Ishikawa (cell line): ENCODE results near the gene GALNT9.

Source experiments
- CEBPB ChIP-seq: IDR thresholded peaks from 2 replicates; pipeline ENCODE4 v1.6.1; 2012
- CREB1 ChIP-seq: IDR thresholded peaks from 2 replicates; pipeline ENCODE4 v1.6.1; 2012; ENCODE audit warnings: low read depth
- EP300 ChIP-seq: IDR thresholded peaks from 2 replicates; pipeline ENCODE4 v1.6.1; 2012; ENCODE audit warnings: borderline replicate concordance
- RAD21 ChIP-seq: IDR thresholded peaks from 2 replicates; pipeline ENCODE4 v1.6.1; 2012; ENCODE audit warnings: low read depth
- TCF12 ChIP-seq: IDR thresholded peaks from 2 replicates; pipeline ENCODE4 v1.6.1; 2012; ENCODE audit warnings: low read depth
- YY1 ChIP-seq: IDR thresholded peaks from 2 replicates; pipeline ENCODE4 v1.6.1; 2012; ENCODE audit warnings: low read depth
- TF ChIP-seq, protein P1 (sequence below): IDR thresholded peaks from 2 replicates; pipeline ENCODE4 v1.6.1; 2012
- TF ChIP-seq, protein P2 (sequence below): IDR thresholded peaks from 2 replicates; pipeline ENCODE4 v1.6.1; 2012; ENCODE audit warnings: low read depth, mild to moderate bottlenecking

DNA sequence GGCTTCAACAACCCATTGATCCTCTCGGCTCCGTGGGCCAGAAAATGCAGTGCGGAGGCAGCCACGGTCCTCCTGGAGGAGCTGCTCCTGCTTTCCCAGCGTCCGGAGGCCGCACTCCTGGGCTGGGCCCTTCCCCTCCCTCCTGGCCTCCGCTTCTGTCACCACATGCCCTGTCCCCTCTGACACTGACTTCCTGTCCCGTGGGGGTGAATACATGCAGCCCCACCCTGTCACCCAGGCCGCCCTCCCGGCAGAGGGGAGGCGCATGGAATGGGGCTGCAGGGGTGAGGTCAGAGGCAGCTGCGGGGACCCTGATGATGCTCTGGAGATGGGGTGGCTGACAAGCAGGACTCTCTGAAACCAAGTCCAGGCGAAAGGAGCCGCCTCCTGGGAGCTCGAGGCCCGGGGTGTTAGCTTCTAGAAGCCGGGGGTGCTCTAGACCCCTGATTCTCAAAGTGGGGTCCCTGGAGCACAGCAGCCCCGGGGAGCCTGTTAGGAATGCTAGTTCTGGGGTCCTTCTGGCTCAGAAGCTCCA lies 152.9 kb downstream of the GALNT9 start:
- TF ChIP-seq RAD21 (no peak), TCF12 (no peak), YY1 (no peak), CEBPB (no peak), CREB1 (no peak), EP300 (no peak)
- TF ChIP-seq, protein P1, sequence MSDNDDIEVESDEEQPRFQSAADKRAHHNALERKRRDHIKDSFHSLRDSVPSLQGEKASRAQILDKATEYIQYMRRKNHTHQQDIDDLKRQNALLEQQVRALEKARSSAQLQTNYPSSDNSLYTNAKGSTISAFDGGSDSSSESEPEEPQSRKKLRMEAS: no peak
- TF ChIP-seq, protein P2, sequence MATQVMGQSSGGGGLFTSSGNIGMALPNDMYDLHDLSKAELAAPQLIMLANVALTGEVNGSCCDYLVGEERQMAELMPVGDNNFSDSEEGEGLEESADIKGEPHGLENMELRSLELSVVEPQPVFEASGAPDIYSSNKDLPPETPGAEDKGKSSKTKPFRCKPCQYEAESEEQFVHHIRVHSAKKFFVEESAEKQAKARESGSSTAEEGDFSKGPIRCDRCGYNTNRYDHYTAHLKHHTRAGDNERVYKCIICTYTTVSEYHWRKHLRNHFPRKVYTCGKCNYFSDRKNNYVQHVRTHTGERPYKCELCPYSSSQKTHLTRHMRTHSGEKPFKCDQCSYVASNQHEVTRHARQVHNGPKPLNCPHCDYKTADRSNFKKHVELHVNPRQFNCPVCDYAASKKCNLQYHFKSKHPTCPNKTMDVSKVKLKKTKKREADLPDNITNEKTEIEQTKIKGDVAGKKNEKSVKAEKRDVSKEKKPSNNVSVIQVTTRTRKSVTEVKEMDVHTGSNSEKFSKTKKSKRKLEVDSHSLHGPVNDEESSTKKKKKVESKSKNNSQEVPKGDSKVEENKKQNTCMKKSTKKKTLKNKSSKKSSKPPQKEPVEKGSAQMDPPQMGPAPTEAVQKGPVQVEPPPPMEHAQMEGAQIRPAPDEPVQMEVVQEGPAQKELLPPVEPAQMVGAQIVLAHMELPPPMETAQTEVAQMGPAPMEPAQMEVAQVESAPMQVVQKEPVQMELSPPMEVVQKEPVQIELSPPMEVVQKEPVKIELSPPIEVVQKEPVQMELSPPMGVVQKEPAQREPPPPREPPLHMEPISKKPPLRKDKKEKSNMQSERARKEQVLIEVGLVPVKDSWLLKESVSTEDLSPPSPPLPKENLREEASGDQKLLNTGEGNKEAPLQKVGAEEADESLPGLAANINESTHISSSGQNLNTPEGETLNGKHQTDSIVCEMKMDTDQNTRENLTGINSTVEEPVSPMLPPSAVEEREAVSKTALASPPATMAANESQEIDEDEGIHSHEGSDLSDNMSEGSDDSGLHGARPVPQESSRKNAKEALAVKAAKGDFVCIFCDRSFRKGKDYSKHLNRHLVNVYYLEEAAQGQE: no peak
